Measurements from ENCODE around the gene MDM2. TPM values are rescaled to one million over a fixed set of nuclear protein-coding genes. Genes with fewer than 3 reads are reported as not detected.

Gene MDM2
- total and polyA plus RNA-seq, 2 donors (not counting 3 experiments of a cell fraction or from before 2014, with no cell fraction given): 16.7 to 270 TPM

DNA sequence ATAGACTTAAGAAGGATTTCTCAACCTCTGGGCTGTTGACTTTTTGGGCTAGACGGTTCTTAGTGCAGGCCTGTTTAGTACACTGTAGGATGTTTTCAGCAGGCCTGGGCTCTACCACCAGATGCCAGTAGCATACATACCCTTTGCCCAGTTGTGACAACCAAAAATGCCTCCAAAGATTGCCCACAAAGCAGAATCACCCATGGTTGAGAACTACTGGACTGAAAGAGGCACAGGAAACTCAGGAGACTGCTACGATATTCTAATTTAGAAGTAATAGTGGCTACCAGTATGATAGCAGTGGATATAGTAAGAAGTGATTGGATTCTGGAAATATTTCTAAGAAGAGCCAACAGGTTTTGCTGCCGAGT is 46.5 kb upstream of the MDM2 start:
- ChIA-PET CTCF (no interaction called here), POLR2A (no interaction called here)
- no TSS peak for BruUV-seq (replicated peaks)
- Histone ChIP-seq H4K20me1 (replicated peaks; ENCODE audit: control insufficient read depth, extremely low read depth, insufficient read depth, low read length) (no peaks in the 10 kb centered on the region), H3K9me3 (replicated peaks; ENCODE audit: control insufficient read depth, insufficient read depth, low read length) (no peaks in the 10 kb centered on the region), H3K27ac (ENCODE audit: insufficient read depth, low read depth, low read length) (no peak overlapping the region), H3K4me3 (replicated peaks in 1 of 3; ENCODE audit: insufficient read depth in 1 of 3, low read depth in 1 of 3, low read length in 3 of 3) (no peak overlapping the region), H3K4me2 (ENCODE audit: insufficient read depth, low read length) (no peak overlapping the region), H3K9me1 (replicated peaks; ENCODE audit: control insufficient read depth, extremely low read depth, insufficient read depth, low read length) (no peaks in the 10 kb centered on the region), H3K79me2 (ENCODE audit: control insufficient read depth, insufficient read depth, low read length) (no peaks in the 10 kb centered on the region), H3K4me1 (ENCODE audit: control insufficient read depth, extremely low read depth, insufficient read depth, low read length) (no peaks in the 10 kb centered on the region), H3K36me3 (ENCODE audit: control insufficient read depth in 2 of 2, extremely low read depth in 1 of 2, insufficient read depth in 2 of 2, low read length in 2 of 2) (no peaks in the 10 kb centered on the region), H2AFZ (ENCODE audit: low read depth, low read length) (no peak overlapping the region), H3K27me3 (ENCODE audit: control insufficient read depth in 2 of 2, insufficient read depth in 2 of 2, low read length in 2 of 2) (no peaks in the 10 kb centered on the region), H3K9ac (replicated peaks; ENCODE audit: extremely low read depth, insufficient read depth, low read length) (no peak overlapping the region)
- TF ChIP-seq, protein P1, sequence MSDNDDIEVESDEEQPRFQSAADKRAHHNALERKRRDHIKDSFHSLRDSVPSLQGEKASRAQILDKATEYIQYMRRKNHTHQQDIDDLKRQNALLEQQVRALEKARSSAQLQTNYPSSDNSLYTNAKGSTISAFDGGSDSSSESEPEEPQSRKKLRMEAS (IDR thresholded peaks at IDR 0.05; ENCODE audit: insufficient read depth, insufficient read length): no peak
- TF ChIP-seq GATA2 (IDR thresholded peaks at IDR 0.05; ENCODE audit: insufficient read depth, insufficient read length, low read depth, low read length): no peak
- TF ChIP-seq, protein P2, sequence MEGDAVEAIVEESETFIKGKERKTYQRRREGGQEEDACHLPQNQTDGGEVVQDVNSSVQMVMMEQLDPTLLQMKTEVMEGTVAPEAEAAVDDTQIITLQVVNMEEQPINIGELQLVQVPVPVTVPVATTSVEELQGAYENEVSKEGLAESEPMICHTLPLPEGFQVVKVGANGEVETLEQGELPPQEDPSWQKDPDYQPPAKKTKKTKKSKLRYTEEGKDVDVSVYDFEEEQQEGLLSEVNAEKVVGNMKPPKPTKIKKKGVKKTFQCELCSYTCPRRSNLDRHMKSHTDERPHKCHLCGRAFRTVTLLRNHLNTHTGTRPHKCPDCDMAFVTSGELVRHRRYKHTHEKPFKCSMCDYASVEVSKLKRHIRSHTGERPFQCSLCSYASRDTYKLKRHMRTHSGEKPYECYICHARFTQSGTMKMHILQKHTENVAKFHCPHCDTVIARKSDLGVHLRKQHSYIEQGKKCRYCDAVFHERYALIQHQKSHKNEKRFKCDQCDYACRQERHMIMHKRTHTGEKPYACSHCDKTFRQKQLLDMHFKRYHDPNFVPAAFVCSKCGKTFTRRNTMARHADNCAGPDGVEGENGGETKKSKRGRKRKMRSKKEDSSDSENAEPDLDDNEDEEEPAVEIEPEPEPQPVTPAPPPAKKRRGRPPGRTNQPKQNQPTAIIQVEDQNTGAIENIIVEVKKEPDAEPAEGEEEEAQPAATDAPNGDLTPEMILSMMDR (IDR thresholded peaks at IDR 0.05; ENCODE audit: extremely low read depth in 1 of 2, insufficient read depth in 1 of 2, low read depth in 1 of 2, low read length in 2 of 2): no peak
- no peak for TF ChIP-seq POLR2AphosphoS5 (IDR thresholded peaks at IDR 0.05; ENCODE audit: insufficient read depth, low read depth, low read length)
- no peak for TF ChIP-seq FOS (IDR thresholded peaks at IDR 0.05; ENCODE audit: borderline replicate concordance, insufficient read depth, low read length)
- no peak for TF ChIP-seq MYC (IDR thresholded peaks at IDR 0.05; ENCODE audit: low read depth, low read length)
- no peak for TF ChIP-seq POLR2A (IDR thresholded peaks at IDR 0.05; ENCODE audit: low read depth, low read length)
- no peak for TF ChIP-seq JUN (IDR thresholded peaks at IDR 0.05; ENCODE audit: borderline replicate concordance, insufficient read depth, insufficient read length, low read depth)
- no peak for TF ChIP-seq EZH2 (IDR thresholded peaks at IDR 0.05; ENCODE audit: borderline replicate concordance, low read depth, low read length, severe bottlenecking)
- dilution Hi-C loops (cut with MboI; ENCODE audit: extremely low pct_ligation_motif_present, low sequenced_read_pairs) (no loop called here), intact Hi-C loops (cut with micrococcal nuclease) (no loop called here)
- no peak for FAIRE-seq
- DNase-seq (ENCODE audit: low read depth, low spot score): no peak
